ENCODE measurements around the gene NBPF8.
"Not testable (repeated sequence)": the region's sequence is repeated elsewhere in the genome, so short reads cannot be mapped to it uniquely, and the experiment has no call there.

NBPF8 gene

GRCh38 chr1:120414911-120415480 lies at the start of gene NBPF8:
Gene NBPF8 (plus strand): TSS chr1:120415035. CDS start chr1:120436523, 21,488 bp downstream.
- DNase-seq (ENCODE audit: low read depth) = peak; percentile 37

- DNase-seq (ENCODE audit: low read depth) = not testable (repeated sequence)
Measured at GRCh38 chr1:120367709-120368108, 47.1 kb upstream of the NBPF8 start.

- DNase-seq (ENCODE audit: low read depth) = not testable (repeated sequence)
Measured at GRCh38 chr1:120386651-120387050, 28.2 kb upstream of the NBPF8 start.

- not testable (repeated sequence) for DNase-seq (ENCODE audit: low read depth)
Measured at GRCh38 chr1:120388597-120389126, 26.2 kb upstream of the NBPF8 start.

GRCh38 chr1:120391365-120391764 lies 23.5 kb upstream of the NBPF8 start:
- DNase-seq (ENCODE audit: low read depth) = not testable (repeated sequence)

GRCh38 chr1:120393316-120394232 lies 21.3 kb upstream of the NBPF8 start:
- not testable (repeated sequence) for DNase-seq (ENCODE audit: low read depth)

GRCh38 chr1:120405348-120405747 lies 9.5 kb upstream of the NBPF8 start:
- DNase-seq (ENCODE audit: low read depth) = not testable (repeated sequence)

- DNase-seq (ENCODE audit: low read depth) = not testable (repeated sequence)
Measured at GRCh38 chr1:120414451-120414850, 384 bp upstream of the NBPF8 start.

- not testable (repeated sequence) for DNase-seq (ENCODE audit: low read depth)
Measured at GRCh38 chr1:120415492-120415961, 692 bp downstream of the NBPF8 start.

GRCh38 chr1:120425063-120425462 lies 10.2 kb downstream of the NBPF8 start:
- not testable (repeated sequence) for DNase-seq (ENCODE audit: low read depth)

- DNase-seq (ENCODE audit: low read depth) = not testable (repeated sequence)
Measured at GRCh38 chr1:120431626-120432025, 16.8 kb downstream of the NBPF8 start.

GRCh38 chr1:120433831-120434230 lies 19.0 kb downstream of the NBPF8 start:
- not testable (repeated sequence) for DNase-seq (ENCODE audit: low read depth)

GRCh38 chr1:120449124-120449523 lies 34.3 kb downstream of the NBPF8 start:
- DNase-seq (ENCODE audit: low read depth) = not testable (repeated sequence)

Data from stimulated activated CD8-positive, alpha-beta memory T cell treated with anti-CD3 and anti-CD28 coated beads, Interleukin-15, amount 100 ng/mL, for 24 hours (primary cell).